Measurements from ENCODE around the gene MUC20. TPM values are rescaled to one million over a fixed set of nuclear protein-coding genes. Genes with fewer than 3 reads are reported as not detected.

Gene MUC20
- total and polyA plus RNA-seq, 11 donors = 0.21 to 8.4 (median 3.2) TPM

DNA sequence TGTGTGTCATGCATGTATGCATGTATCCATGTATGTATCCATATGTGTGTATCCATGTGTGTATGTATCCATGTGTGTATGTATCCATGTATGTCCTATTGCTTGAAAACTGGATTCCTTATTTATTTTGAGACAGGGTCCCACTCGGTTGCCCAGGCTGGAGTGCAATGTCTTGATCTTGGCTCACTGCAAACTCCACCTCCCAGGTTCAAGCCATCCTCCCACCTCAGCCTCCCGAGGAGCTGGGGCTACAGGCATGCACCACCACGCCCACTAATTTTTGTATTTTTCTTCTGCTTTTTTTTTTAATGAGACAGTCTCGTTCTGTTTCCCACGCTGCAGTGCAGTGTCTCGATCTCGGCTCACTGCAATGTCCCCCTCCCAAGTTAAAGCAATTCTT, 34.1 kb downstream of the MUC20 start:
- TF ChIP-seq, protein P1, sequence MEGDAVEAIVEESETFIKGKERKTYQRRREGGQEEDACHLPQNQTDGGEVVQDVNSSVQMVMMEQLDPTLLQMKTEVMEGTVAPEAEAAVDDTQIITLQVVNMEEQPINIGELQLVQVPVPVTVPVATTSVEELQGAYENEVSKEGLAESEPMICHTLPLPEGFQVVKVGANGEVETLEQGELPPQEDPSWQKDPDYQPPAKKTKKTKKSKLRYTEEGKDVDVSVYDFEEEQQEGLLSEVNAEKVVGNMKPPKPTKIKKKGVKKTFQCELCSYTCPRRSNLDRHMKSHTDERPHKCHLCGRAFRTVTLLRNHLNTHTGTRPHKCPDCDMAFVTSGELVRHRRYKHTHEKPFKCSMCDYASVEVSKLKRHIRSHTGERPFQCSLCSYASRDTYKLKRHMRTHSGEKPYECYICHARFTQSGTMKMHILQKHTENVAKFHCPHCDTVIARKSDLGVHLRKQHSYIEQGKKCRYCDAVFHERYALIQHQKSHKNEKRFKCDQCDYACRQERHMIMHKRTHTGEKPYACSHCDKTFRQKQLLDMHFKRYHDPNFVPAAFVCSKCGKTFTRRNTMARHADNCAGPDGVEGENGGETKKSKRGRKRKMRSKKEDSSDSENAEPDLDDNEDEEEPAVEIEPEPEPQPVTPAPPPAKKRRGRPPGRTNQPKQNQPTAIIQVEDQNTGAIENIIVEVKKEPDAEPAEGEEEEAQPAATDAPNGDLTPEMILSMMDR (IDR thresholded peaks at IDR 0.05) = no peak
- no peak for TF ChIP-seq POLR2A (IDR thresholded peaks at IDR 0.05)
- DNase-seq = no peak
- Histone ChIP-seq H3K27me3 (peaks cover 0 to 34% (median 16%) of the 10 kb centered on the region in 9 donors), H3K4me1 (peaks cover 0 to 12% (median 3%) of the 10 kb centered on the region in 12 donors), H3K36me3 (no peaks in the 10 kb centered on the region), H3K4me3 (no peak overlapping the region), H3K9me3 (no peaks in the 10 kb centered on the region), H3K27ac (no peak overlapping the region)
- WGBS, 4 donors = 91 to 92% (median 91%) methylated on average over 7 of the region's 7 CpGs
- intact Hi-C loops (cut with DNase I) = no loop called here
- ATAC-seq = no peak

DNA sequence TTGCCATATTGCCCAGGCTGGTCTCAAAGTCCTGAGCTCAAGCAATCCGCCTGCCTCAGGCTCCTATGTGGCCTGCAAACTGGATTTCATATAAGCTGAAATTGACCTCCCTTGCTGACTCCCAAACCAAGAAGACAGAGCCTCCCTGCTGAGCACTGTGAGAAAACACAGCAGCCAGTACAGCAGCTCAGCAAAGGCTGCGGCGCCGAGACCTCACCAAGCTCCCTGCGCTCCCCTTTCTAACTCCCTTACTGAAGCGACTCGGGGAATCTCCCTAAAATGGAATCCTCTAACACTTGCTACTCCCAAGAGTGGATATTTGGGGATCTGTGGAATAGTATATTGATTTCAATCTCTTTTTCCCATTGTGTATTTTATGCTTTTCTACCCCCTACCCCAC, 34.6 kb downstream of the MUC20 start:
- no peak overlapping the region for H3K4me3 ChIP-seq
- WGBS, 4 donors = 85 to 88% (median 87%) methylated on average over 7 of the region's 7 CpGs
- no peak for TF ChIP-seq POLR2A (IDR thresholded peaks at IDR 0.05)
- TF ChIP-seq, protein P1 (IDR thresholded peaks at IDR 0.05) = no peak
- intact Hi-C loops (cut with DNase I) = no loop called here
- H3K27ac ChIP-seq = no peak overlapping the region
- ATAC-seq (no peak), DNase-seq (no peak)
- peaks cover 0 to 12% (median 3%) of the 10 kb centered on the region in 12 donors for H3K4me1 ChIP-seq
- H3K36me3 ChIP-seq = no peaks in the 10 kb centered on the region
- peaks cover 0 to 34% (median 17%) of the 10 kb centered on the region in 9 donors for H3K27me3 ChIP-seq
- H3K9me3 ChIP-seq = no peaks in the 10 kb centered on the region

DNA sequence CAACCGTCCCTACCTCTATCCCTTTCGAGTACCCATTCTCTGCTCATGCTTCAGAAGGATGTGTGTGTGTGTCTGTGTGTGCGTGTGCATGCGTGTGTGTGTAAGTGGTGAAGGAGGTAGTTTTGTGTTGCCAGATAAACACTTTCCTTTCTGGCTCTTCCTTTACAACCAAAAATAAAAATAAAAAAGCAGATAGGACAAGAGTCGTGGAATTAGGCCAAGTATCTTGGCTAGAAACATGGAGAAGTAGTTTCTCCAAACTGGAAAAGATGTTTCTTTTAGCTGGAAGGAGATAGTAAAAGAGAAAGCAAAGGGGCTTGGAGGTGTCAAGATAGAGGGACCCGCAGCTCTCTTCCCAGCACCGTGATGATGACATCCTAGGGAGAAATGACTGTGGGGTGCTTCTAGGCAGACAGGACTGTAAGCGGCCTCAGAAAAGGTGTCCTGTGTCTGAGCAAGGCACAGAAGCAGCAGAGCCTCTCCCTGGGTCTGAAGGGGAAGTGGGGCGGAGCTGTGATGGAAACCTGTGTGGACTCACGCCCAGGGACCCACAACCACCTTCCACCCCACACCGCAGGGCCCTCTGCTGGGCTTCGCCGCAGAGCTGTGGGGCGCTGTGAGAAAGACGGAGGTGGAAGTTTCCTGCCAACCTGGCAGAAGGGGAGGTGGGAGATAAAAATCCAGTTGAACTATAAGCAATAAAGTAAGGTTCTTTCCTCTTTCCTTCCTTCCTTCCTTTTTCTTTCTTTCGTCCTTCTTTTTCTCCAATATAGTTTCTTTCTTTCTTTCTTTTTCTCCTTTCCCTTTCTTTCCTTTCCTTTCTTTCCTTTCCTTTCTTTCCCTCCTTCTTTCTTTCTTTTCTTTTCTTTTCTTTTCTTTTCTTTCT, 35.3 kb downstream of the MUC20 start:
- H3K27me3 ChIP-seq = peaks cover 0 to 36% (median 22%) of the 10 kb centered on the region in 9 donors
- no peaks in the 10 kb centered on the region for H3K9me3 ChIP-seq
- peaks cover 0 to 16% (median 3%) of the 10 kb centered on the region in 12 donors for H3K4me1 ChIP-seq
- DNase-seq (no peak), ATAC-seq (no peak)
- no peaks in the 10 kb centered on the region for H3K36me3 ChIP-seq
- no peak overlapping the region for H3K27ac ChIP-seq
- no peak overlapping the region for H3K4me3 ChIP-seq
- intact Hi-C loops (cut with DNase I) = no loop called here
- TF ChIP-seq POLR2A (IDR thresholded peaks at IDR 0.05) = no peak
- TF ChIP-seq, protein P1 (IDR thresholded peaks at IDR 0.05) = no peak
- 64 to 70% (median 67%) methylated on average over 14 to 16 of the region's 16 CpGs for WGBS, 4 donors

DNA sequence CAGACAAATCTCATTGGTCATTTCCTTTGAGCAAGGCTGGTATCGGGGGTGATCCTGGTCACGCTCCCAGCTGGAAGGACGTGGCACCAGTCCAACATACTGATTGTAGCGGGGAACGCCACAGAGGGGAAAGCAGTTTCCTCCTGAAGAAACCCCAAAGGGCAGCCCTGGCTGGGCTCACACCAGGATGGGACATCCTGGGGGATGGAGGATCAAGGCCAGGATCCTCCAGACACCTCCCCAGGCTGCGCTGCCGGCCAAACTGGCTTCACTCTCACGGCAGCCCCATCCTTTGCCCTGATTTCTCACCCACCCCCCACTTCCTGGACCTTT, 36.6 kb downstream of the MUC20 start:
- H3K4me1 ChIP-seq = peaks cover 0 to 19% (median 3%) of the 10 kb centered on the region in 12 donors
- TF ChIP-seq, protein P1 (IDR thresholded peaks at IDR 0.05) = no peak
- no peak for TF ChIP-seq POLR2A (IDR thresholded peaks at IDR 0.05)
- no peaks in the 10 kb centered on the region for H3K9me3 ChIP-seq
- no peak for ATAC-seq
- 5 to 16% (median 9%) methylated on average over 8 of the region's 8 CpGs for WGBS, 4 donors
- peaks cover 0 to 42% (median 31%) of the 10 kb centered on the region in 9 donors for H3K27me3 ChIP-seq
- no peaks in the 10 kb centered on the region for H3K36me3 ChIP-seq
- no peak overlapping the region for H3K27ac ChIP-seq
- intact Hi-C loops (cut with DNase I) = no loop called here
- DNase-seq = no peak
- no peak overlapping the region for H3K4me3 ChIP-seq
